SK-N-SH treated with all-trans-retinoic acid at 6 μM for 48 hours (cell line): Measurements from ENCODE around the gene CEMIP.

Experiments used
- ARNTL ChIP-seq: fragments of 450-650 bp; formaldehyde crosslinking; IDR thresholded peaks from 2 replicates; pipeline ENCODE4 v1.5.0; 2020; ENCODE audit warnings: low read depth, mild to moderate bottlenecking, moderate library complexity, borderline replicate concordance
- BACH2 ChIP-seq: fragments of 250-450 bp; sonication (Bioruptor Pico); IDR thresholded peaks from 2 replicates; pipeline ENCODE4 v1.9.0; 2021; ENCODE audit warnings: mild to moderate bottlenecking, borderline replicate concordance
- CREB5 ChIP-seq: fragments of 250-450 bp; sonication (Bioruptor Pico); IDR thresholded peaks from 2 replicates; pipeline ENCODE4 v1.5.1; 2020; ENCODE audit warnings: low read depth, mild to moderate bottlenecking, moderate library complexity
- ESRRG ChIP-seq: fragments of 250-450 bp; sonication (Bioruptor Pico); IDR thresholded peaks from 2 replicates; pipeline ENCODE4 v1.6.1; 2021; ENCODE audit warnings: mild to moderate bottlenecking
- GLIS3 ChIP-seq: fragments of 250-450 bp; sonication (Bioruptor Pico); IDR thresholded peaks from 2 replicates; pipeline ENCODE4 v1.5.0; 2020; ENCODE audit warnings: mild to moderate bottlenecking, moderate library complexity
- ISL1 ChIP-seq: fragments of 250-450 bp; sonication (Bioruptor Pico); IDR thresholded peaks from 2 replicates; pipeline ENCODE4 v2.1.2; 2022; ENCODE audit warnings: mild to moderate bottlenecking, moderate library complexity
- PATZ1 ChIP-seq: fragments of 250-450 bp; sonication (Bioruptor Pico); IDR thresholded peaks from 2 replicates; pipeline ENCODE4 v1.8.0; 2020; ENCODE audit warnings: mild to moderate bottlenecking, moderate library complexity, borderline replicate concordance
- SNAI2 ChIP-seq: fragments of 250-450 bp; sonication (Bioruptor Pico); IDR thresholded peaks from 2 replicates; pipeline ENCODE4 v1.5.0; 2020; ENCODE audit warnings: mild to moderate bottlenecking, moderate library complexity
- TSHZ2 ChIP-seq: fragments of 250-450 bp; sonication (Bioruptor Pico); IDR thresholded peaks from 2 replicates; pipeline ENCODE4 v1.5.0; 2020; ENCODE audit warnings: mild to moderate bottlenecking, moderate library complexity
- ZC3H10 ChIP-seq: fragments of 250-450 bp; sonication (Bioruptor Pico); IDR thresholded peaks from 2 replicates; pipeline ENCODE4 v1.5.1; 2021; ENCODE audit warnings: mild to moderate bottlenecking, moderate library complexity
- ZNF565 ChIP-seq: fragments of 450-650 bp; formaldehyde crosslinking; conservative IDR thresholded peaks from 2 replicates; pipeline ENCODE4 v1.5.0; 2020; ENCODE audit warnings: low read depth, mild to moderate bottlenecking, moderate library complexity
- ZNF8 ChIP-seq: fragments of 450-650 bp; formaldehyde crosslinking; IDR thresholded peaks from 2 replicates; pipeline ENCODE4 v1.5.0; 2020; ENCODE audit warnings: mild to moderate bottlenecking, moderate library complexity

- TF ChIP-seq GLIS3 (CRISPR knock-in tag) (no peak), TSHZ2 (CRISPR knock-in tag) (no peak), ESRRG (CRISPR knock-in tag) (no peak), CREB5 (no peak), ISL1 (CRISPR knock-in tag) (no peak), SNAI2 (no peak), ZNF8 (no peak), ZC3H10 (no peak), PATZ1 (CRISPR knock-in tag) (no peak), ZNF565 (CRISPR knock-in tag) (no peak), ARNTL (CRISPR knock-in tag) (no peak), BACH2 (CRISPR knock-in tag) (no peak)
Observed at GRCh38 chr15:80760960-80761359, 18.2 kb upstream of the CEMIP start.
